NCI-H128 (cell line): Measurements from ENCODE around the gene FNBP1.

ENCODE experiments used
- DNase-seq: peaks from one replicate; lab custom pipeline; 2025; ENCODE audit not compliant: unreplicated experiment; lab: John Stamatoyannopoulos, UW

Gene FNBP1

GRCh38 chr9:129879991-129880653 lies 162.9 kb downstream of the FNBP1 start:
- no peak for DNase-seq

- no peak for DNase-seq
These were observed 163.8 kb downstream of the FNBP1 start for GRCh38 chr9:129879103-129879699.

GRCh38 chr9:129878291-129878690 lies 164.7 kb downstream of the FNBP1 start:
- no peak for DNase-seq

- no peak for DNase-seq
These were observed 166.2 kb downstream of the FNBP1 start for GRCh38 chr9:129876815-129877214.

GRCh38 chr9:129875687-129876395 lies 167.1 kb downstream of the FNBP1 start:
- DNase-seq: no peak

GRCh38 chr9:129875181-129875611 lies 167.8 kb downstream of the FNBP1 start:
- no peak for DNase-seq

GRCh38 chr9:129874261-129875101 lies 168.5 kb downstream of the FNBP1 start:
- DNase-seq: no peak

- no peak for DNase-seq
These were observed 169.3 kb downstream of the FNBP1 start for GRCh38 chr9:129873563-129874190.

- no peak for DNase-seq
These were observed 171.9 kb downstream of the FNBP1 start for GRCh38 chr9:129871046-129871445.

GRCh38 chr9:129869585-129870501 lies 173.1 kb downstream of the FNBP1 start:
- no peak for DNase-seq

GRCh38 chr9:129868872-129869486 lies 174.0 kb downstream of the FNBP1 start:
- DNase-seq: no peak

- DNase-seq: no peak
These were observed 174.7 kb downstream of the FNBP1 start for GRCh38 chr9:129868023-129868871.

GRCh38 chr9:129867136-129868022 lies 175.6 kb downstream of the FNBP1 start:
- no peak for DNase-seq

- no peak for DNase-seq
These were observed 176.4 kb downstream of the FNBP1 start for GRCh38 chr9:129866394-129867135.

GRCh38 chr9:129865668-129866320 lies 177.2 kb downstream of the FNBP1 start:
- no peak for DNase-seq

GRCh38 chr9:129864991-129865647 lies 177.9 kb downstream of the FNBP1 start:
- no peak for DNase-seq
